Endothelial cell of umbilical vein (primary cell): ENCODE results near the gene MYLK.

Source experiments
- CTCF ChIP-seq, 2 donors: IDR thresholded peaks; 1 replicate in 1 of 2; 2 replicates in 1 of 2; pipeline ENCODE4 v1.5.1; 2011; ENCODE audit warnings: low read length in 2 of 2, mild to moderate bottlenecking in 2 of 2, moderate library complexity in 2 of 2, control low read depth in 1 of 2, inconsistent platforms in 1 of 2, low read depth in 1 of 2; ENCODE audit not compliant: insufficient read depth in 1 of 2; ENCODE audit errors: extremely low read depth in 1 of 2
- EZH2 ChIP-seq: IDR thresholded peaks from 2 replicates; pipeline ENCODE4 v1.6.1; 2012; ENCODE audit warnings: borderline replicate concordance, low read depth, mild to moderate bottlenecking, moderate library complexity, low read length, inconsistent platforms; ENCODE audit not compliant: severe bottlenecking
- GATA2 ChIP-seq: IDR thresholded peaks from 2 replicates; pipeline ENCODE4 v1.7.0; 2011; ENCODE audit warnings: low read depth, mild to moderate bottlenecking, moderate library complexity, mixed read lengths, low read length; ENCODE audit not compliant: insufficient read length, insufficient read depth
- JUN ChIP-seq: IDR thresholded peaks from 2 replicates; pipeline ENCODE4 v1.6.1; 2011; ENCODE audit warnings: borderline replicate concordance, low read depth; ENCODE audit not compliant: insufficient read length, insufficient read depth
- MAX ChIP-seq: IDR thresholded peaks from 2 replicates; pipeline ENCODE4 v1.6.1; 2011; ENCODE audit not compliant: insufficient read depth, insufficient read length
- MYC ChIP-seq: IDR thresholded peaks from one replicate; pipeline ENCODE4 v1.6.1; 2011; ENCODE audit warnings: mild to moderate bottlenecking, low read depth, low read length
- POLR2A ChIP-seq: IDR thresholded peaks from 2 replicates; pipeline ENCODE4 v1.6.1; 2012; ENCODE audit warnings: low read depth, mild to moderate bottlenecking, control low read depth, low read length
- POLR2AphosphoS5 ChIP-seq: IDR thresholded peaks from 2 replicates; pipeline ENCODE4 v1.6.1; 2012; ENCODE audit warnings: low read depth, mild to moderate bottlenecking, control low read depth, low read length, moderate library complexity; ENCODE audit not compliant: insufficient read depth

GRCh38 chr3:123695152-123695551, 189.0 kb downstream of the MYLK start:
- TF ChIP-seq POLR2A (no peak), EZH2 (no peak), CTCF (IDR thresholded peaks at IDR 0.05; ENCODE audit: extremely low read depth in 1 of 2, insufficient read depth in 1 of 2, low read depth in 1 of 2, low read length in 2 of 2) (no peak), POLR2AphosphoS5 (no peak), MYC (no peak), GATA2 (no peak), MAX (no peak), JUN (no peak)
